GM19463 (cell line): ENCODE data around the gene ESRRA.

Experiments used
- ATAC-seq: cut with Tn5 transposase; IDR thresholded peaks from one replicate; pipeline ENCODE4 v1.9.1; 2021; ENCODE audit warnings: mild to moderate bottlenecking, moderate library complexity; ENCODE audit not compliant: unreplicated experiment

ESRRA gene

DNA sequence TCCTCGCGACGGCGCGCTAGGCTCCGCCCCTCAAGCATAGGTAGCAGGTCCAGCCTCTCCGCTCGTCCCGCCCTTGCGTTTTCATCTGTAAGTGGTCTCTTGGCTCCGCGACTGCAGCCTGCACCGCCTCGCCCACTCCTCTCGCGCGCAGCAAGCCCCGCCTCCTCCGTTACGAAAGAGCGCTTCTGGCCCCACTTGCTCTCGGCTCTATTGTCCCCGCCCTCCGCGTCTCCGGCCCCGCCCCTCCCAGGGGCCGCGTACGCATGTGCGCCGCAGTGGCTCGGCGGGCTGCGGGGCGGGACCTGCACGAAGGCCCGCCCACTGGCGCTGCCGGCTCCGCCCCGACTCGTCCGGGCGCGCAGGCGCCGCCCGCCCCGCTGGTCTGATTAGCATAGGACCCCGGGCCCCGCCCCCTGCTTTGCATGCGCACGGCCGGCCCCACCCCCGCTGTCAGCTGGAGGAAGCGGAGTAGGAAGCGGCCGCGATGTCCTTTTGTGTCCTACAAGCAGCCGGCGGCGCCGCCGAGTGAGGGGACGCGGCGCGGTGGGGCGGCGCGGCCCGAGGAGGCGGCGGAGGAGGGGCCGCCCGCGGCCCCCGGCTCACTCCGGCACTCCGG lies at the start of gene ESRRA:
Gene ESRRA, plus strand, starts transcription at position 450 of the 616 bp plus-strand sequence. CDS start 1,656 bp downstream, outside the sequence.
- ATAC-seq: peak; percentile 69

DNA sequence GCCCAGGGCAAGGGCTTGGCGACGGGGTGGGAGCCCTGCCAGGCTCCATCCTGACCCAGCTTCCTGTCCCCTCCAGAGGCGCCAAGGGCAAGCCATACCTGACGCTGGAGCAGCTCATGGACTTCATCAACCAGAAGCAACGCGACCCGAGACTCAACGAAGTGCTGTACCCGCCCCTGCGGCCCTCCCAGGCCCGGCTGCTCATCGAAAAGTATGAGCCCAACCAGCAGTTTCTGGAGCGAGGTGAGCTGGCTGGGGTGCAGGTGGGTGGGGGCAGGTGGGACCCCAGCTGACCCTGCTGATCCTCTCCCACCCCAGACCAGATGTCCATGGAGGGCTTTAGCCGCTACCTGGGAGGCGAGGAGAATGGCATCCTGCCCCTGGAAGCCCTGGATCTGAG lies 49.0 kb upstream of the ESRRA start:
- no peak for ATAC-seq

DNA sequence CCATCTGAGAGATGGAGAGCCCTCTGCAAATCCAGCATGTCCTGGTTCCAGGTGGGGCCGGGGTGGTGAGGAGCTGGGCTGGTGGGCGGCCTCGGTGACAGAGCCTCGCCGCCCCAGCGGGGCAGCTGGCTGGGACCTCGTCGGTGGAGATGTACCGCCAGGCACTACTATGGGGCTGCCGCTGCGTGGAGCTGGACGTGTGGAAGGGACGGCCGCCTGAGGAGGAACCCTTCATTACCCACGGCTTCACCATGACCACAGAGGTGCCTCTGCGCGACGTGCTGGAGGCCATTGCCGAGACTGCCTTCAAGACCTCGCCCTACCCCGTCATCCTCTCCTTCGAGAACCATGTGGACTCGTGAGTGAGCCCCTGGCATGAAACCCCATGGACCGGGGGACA lies 47.0 kb upstream of the ESRRA start:
- ATAC-seq: no peak

DNA sequence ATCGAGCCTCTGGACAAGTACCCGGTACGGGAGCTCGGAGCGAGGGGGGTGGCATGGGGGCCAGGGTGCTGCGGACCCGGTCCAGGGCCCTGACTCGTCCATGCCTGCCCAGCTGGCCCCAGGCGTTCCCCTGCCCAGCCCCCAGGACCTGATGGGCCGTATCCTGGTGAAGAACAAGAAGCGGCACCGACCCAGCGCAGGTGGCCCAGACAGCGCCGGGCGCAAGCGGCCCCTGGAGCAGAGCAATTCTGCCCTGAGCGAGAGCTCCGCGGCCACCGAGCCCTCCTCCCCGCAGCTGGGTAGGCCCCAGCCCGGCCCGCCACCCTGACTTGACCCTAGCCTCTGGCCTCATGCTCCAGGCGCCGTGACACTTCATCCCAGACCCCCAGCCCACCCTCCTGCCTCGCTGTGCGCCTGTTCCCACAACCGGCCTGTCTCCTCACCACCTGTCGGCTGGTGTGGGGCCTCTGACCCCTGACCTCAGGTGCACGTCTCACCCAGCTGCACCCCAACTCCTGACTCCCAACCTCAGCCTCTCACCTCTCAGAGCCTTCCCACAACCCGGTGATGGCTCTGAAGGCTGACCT lies 46.3 kb upstream of the ESRRA start:
- no peak for ATAC-seq

DNA sequence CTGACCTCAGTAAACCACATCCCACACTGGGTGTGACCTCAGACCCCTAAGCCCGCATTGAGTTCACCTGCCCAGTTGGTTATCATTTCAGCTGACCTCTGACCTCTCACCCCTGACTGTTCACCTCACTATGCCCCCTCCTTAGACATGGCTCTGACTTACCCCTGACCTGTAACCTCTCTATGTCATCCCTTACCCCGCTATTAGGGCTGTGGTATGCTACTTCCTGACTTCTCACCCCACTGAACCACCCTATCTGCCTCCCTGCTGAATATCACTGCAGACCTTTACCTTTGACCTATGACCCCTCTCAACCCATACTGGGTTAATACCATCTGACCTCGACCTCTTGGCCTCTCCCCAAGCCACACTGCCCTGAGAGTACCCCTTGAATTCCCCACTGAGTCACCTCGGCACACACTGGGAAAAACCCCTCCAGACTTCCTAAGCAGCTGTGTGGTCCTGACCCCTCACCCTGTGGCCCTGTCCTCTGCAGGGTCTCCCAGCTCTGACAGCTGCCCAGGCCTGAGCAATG lies 45.7 kb upstream of the ESRRA start:
- ATAC-seq: no peak

DNA sequence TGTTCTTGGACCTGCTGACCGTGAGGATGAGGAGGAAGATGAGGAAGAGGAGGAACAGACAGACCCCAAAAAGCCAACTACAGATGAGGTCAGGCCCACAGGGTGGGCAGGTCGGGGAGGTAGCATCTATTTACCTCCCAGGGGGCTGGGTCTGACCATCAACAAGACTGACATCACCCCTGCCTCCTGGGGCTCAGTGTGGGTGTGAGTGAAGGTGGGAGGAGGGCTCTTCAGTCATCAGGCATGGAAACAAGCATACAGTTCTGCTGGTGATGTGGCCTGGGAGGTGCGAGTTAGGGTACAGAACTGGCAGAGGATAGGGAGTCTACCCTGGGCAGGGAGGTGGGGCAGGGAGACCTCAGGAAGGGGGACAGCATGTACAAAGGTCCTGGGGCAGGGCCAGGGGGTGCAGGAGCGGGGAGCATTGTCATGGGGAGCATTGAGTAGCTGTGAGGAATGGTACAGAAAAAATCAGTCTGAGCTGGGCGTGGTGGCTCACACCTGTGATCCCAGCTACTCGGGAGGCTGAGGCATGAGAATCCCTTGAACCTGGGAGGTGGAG lies 45.1 kb upstream of the ESRRA start:
- no peak for ATAC-seq

DNA sequence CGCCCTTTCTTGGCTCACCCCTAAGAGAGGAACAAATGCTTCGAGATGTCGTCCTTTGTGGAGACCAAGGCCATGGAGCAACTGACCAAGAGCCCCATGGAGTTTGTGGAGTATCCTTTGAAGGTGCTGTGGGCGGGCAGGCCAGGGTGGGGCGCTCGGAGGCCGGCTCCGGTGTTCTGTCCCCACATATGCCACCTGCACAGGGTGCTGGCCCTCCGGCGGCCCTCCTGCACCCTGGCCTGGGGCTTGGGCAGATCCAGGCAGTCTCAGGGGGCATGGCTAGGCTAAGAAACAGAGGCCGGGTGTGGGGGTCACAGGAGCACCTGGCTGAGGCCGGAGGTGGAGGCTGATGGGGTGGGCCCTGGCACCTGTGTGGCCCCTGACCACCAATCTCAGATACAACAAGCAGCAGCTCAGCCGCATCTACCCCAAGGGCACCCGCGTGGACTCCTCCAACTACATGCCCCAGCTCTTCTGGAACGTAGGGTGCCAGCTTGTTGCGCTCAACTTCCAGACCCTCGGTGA lies 43.7 kb upstream of the ESRRA start:
- no peak for ATAC-seq

DNA sequence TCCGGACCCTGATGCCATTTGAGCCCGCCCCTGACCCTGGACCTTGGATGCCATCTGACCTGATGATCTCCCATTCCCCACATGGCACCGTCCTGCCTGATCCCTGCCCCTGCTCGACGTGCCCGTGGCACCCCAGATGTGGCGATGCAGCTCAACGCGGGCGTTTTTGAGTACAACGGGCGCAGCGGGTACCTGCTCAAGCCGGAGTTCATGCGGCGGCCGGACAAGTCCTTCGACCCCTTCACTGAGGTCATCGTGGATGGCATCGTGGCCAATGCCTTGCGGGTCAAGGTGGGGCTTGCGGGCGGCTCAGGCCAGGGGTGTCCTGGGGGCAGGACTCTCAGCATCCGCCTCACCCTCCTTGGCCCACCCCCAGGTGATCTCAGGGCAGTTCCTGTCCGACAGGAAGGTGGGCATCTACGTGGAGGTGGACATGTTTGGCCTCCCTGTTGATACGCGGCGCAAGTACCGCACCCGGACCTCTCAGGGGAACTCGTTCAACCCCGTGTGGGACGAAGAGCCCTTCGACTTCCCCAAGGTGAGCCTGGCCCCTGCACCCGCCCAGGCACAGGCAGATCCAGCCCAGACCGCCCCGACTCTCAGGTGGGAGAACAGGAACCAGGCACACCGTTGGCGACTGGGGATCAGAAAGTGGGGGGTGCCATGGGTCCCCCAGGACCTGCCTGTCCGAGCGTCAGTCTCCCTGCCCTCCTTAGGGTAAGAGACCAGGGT lies 42.9 kb upstream of the ESRRA start:
- ATAC-seq: no peak

DNA sequence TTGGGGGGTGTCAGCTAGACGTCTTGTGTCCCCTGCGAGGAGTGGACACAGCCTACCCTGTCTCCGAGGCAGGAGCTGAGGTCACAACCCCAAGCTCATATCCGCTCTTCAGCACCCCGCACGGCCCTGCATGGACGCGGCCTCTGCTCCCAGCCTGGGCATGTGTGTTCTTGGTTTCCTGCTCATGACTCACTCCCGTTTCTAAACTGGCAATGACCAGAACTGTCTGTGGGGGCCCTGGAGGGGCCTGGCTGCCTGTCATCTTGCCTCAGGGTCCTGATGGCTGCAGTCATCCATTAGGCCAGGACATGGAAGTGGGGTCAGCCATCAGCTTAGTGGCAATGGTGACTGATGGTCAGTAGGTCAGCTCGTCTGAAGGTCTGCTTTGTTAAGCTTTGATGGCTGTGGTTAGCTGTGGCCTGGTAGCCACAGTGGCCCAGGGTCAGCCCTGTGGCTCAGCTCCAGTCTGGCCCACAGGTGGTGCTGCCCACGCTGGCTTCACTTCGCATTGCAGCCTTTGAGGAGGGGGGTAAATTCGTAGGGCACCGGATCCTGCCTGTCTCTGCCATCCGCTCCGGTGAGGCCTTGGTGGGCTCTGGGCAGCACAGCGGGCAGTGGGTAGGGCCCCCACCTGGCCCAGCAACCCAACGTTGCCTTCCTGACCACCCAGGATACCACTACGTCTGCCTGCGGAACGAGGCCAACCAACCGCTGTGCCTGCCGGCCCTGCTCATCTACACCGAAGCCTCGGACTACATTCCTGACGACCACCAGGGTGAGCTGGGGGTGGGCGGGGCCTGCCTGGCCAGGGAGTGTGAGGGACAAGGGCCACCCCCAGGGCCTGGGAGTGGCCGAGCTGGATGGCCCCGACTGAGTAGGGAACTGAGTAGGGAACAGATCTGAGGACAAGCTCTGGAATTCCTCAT lies 42.0 kb upstream of the ESRRA start:
- no peak for ATAC-seq

DNA sequence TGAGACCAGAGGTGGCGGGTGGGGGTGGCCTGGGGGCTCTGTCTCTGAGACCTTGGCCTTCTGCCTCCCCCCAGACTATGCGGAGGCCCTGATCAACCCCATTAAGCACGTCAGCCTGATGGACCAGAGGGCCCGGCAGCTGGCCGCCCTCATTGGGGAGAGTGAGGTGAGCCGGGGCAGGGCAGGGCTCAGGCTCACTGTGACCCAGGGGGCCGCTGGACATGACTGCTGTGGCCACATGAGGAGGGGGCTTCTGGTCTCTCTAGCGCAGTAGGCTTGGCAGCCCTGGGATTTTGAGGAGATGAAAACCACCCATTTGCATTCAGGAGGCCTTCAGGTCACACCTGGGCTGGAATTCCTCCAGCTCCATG lies 41.4 kb upstream of the ESRRA start:
- no peak for ATAC-seq

DNA sequence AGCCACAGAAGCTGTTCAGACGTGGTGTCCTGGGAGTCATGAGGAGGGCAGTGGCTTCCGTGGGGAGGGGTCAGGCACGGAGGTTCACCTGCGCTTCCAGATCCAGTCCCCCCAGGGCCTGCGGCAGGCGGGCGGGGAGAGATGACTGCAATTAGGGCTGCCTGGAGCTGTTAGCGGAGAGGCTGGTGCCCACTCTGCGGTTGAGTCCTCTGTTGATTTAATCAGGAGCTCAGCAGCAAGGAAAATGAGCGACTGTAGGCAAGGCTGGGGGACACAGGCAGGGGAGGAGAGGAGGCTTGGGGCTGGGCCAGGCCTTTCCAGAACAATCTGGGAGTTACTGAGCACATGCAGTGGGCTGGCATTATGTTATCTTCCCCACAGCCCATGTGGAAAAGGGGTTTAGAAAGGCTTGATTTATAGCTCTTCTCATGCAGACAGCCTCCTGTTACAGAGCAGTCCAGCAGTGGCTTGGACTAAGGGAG lies 40.9 kb upstream of the ESRRA start:
- ATAC-seq: no peak

DNA sequence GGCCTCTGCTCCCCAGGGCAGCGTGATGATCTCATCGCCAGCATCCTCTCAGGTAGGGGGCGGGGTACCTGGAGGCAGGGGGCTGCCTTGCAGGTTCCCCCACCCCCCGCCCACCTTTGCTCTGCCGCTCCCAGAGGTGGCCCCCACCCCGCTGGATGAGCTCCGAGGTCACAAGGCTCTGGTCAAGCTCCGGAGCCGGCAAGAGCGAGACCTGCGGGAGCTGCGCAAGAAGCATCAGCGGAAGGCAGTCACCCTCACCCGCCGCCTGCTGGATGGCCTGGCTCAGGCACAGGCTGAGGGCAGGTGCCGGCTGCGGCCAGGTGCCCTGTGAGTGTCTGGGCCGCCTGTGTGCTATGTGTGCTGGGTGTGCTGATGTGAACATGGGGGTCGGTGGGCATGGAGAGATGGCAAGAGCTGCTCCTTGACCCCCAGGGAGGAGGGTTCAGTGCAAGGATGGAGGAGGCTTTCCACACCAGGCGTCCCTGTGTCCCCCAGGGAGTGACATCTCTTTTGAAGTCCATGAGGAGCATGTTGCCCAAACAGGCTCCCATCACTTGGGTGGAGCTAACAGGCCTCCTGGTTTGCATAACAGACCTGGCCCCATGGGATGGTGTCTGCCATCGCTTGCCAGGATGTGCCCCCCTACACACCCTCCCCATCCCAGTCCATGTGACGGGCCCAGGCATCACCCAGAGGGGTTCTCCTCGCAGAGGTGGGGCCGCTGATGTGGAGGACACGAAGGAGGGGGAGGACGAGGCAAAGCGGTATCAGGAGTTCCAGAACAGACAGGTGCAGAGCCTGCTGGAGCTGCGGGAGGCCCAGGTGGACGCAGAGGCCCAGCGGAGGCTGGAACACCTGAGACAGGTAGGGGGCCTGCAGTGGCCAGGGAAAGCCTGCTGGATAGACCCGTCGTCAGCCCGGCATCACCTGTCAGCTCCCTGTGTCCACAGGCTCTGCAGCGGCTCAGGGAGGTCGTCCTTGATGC lies 39.9 kb upstream of the ESRRA start:
- no peak for ATAC-seq

DNA sequence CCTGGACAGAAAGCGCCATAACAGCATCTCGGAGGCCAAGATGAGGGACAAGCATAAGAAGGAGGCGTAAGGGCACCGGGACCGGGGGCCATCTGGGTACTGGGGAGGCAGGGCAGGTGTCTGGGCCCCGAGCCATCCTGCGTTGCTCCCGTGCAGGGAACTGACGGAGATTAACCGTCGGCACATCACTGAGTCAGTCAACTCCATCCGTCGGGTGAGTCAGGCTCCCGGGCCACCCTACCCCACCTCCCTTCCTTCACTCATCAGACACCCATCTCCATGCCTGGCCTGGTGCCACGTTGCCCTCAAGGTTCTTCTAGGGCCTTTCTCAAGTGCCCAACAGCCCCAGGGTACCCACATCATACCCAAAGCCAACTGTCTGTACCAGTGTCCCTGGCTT lies 39.0 kb upstream of the ESRRA start:
- no peak for ATAC-seq

DNA sequence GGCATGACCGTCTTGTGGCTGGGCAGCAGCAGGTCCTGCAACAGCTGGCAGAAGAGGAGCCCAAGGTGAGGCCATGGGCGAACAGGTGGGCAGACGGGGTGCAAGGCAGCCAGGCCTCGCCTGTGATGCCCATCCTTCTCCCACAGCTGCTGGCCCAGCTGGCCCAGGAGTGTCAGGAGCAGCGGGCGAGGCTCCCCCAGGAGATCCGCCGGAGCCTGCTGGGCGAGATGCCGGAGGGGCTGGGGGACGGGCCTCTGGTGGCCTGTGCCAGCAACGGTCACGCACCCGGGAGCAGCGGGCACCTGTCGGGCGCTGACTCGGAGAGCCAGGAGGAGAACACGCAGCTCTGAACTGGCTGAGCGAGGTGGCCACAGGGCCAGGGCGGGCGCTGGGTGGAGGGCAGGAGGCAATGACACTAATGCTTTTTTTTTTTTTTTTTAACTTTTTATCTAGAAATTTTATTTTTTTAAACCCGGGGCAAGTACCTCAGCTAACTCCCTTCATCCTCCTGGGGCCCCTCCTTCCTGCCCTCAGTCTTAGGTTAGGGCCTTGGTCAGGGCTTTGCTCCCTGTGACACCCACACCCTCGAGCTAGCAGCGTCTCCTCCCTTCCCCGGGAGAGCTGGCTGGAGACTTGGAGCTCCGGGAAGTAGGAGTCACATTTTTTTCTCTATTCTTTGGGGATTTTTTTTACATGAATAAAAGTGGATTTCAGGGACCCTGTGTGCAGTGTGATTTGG lies 37.9 kb upstream of the ESRRA start:
- no peak for ATAC-seq

DNA sequence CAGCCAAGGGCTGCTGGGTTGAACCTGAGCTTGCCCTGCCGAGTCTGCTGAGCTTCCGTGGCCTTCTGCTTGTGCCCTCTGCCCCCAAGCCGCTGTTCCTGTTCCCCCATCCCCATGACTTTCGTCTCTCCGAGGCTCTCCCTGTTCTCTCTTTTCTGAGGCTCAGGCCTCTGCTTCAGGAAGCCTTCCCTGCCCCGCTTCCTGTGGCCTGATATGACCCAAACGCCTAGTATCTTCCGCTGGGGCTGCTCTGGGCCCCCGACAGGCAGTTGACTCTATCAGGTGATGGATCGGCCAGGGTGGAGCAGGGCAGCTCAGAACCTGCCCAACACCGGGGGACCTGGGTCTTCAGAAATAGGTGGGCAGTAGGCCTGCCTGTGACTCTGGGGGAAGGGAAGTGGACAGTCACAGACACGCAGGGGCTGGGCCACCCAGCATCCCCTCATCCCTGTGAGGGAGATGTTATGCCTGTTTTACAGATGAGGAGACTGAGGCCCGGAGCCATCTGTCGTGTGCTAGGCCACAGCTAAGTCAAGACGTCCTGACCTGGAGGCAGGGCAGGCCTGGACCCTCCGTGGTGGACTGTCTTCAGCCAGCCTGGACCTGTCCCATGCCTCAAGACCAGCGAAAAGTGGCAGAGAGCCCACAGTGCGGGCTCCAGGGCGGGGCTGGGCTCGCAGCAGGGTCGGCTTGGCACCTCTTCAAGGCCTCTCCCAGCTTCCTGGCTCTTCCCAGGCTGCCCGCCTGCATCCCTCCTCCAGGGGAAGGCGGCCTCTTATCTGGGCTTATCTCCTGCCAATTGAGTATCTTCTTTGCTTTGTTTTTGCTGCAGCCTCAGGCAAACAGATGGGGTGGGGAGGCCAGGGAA lies 37.1 kb upstream of the ESRRA start:
- no peak for ATAC-seq

DNA sequence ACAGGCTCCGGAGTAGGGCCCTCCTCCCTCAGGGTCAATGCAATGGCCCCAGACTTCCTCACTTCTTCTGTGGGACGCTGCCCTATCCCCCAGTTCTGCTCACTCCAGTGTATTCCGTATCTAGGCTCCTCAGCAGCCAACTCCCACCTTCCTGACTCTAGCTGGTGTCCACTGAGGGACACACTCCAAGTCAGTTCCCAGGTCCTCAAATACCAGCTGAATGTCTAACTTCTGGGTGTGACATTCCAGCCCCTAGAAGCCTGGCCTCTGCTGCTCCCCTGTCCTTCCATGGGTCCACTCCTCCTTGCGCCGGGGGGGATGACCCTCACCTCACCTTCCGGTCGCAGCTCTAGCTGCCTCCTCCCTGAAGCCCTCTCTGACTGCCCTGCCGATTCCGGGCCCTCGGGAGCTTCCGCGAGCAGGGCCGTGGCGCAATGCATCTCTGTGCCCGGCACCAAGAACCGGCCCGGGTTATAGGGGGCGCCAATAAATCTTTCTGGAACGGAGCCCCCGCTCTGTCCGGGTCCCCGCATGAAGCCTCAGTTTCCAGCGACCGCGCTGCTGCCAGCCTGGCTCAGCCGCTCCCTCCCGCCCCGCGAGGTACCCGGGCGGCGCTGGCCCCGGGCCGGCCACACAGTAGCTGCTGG lies 36.3 kb upstream of the ESRRA start:
- no peak for ATAC-seq
